Left ventricle myocardium superior (tissue), 1 donor: Measurements from ENCODE around the gene TRIOBP. TPM values are rescaled to one million over a fixed set of nuclear protein-coding genes. Genes with fewer than 3 reads are reported as not detected.

Source experiments
- ATAC-seq: fragments of 200-7000 bp; cut with Tn5 transposase; one replicate; pipeline ENCODE4 v1.9.1; 2020; ENCODE audit warnings: mild to moderate bottlenecking, moderate library complexity
- DNase-seq: peaks from one replicate; pipeline ENCODE4 v3.0.0-alpha.2; 2020
- intact Hi-C: fragments of 100-400 bp; cut with micrococcal nuclease; formaldehyde crosslinking; loops from one replicate; pipeline ENCODE4 v1.11.0; 2022
- total RNA-seq: library from RNA; stranded (reverse); fragmentation: NEBNext Ultra II Directional; extraction: Animal tissue kit (Norgen Biotek cat#: 25700); gene quantifications from one replicate; pipeline ENCODE4 v1.2.1, GENCODE V29; 2021
- donor health status: DM: no; HTN: yes; CAD: no; lungs with severe emphysema.

Gene TRIOBP
- total RNA-seq, 1 donor from 2014 or later: 82.7 TPM

GRCh38 chr22:37664249-37665101 lies 32.4 kb upstream of the TRIOBP start:
- no peak for ATAC-seq
- intact Hi-C loops: no loop called here
- no peak for DNase-seq

GRCh38 chr22:37665487-37665886 lies 31.4 kb upstream of the TRIOBP start:
- DNase-seq (no peak), ATAC-seq (no peak)
- intact Hi-C loops: no loop called here

- ATAC-seq (no peak), DNase-seq (no peak)
- intact Hi-C loops: no loop called here
Measured at GRCh38 chr22:37669586-37669985, 27.3 kb upstream of the TRIOBP start.

GRCh38 chr22:37672206-37672919 lies 24.5 kb upstream of the TRIOBP start:
- intact Hi-C loops: no loop called here
- DNase-seq: no peak
- ATAC-seq: no peak

- ATAC-seq: no peak
Measured at GRCh38 chr22:37672920-37673455, 23.9 kb upstream of the TRIOBP start.

GRCh38 chr22:37674248-37674647 lies 22.6 kb upstream of the TRIOBP start:
- intact Hi-C loops: no loop called here
- ATAC-seq: no peak
- DNase-seq: no peak

More at GRCh38 chr22:37672920-37673455, 23.9 kb upstream of the TRIOBP start:
- intact Hi-C loops: no loop called here
- DNase-seq: no peak

- ATAC-seq: peak; percentile 89
- DNase-seq: peak; percentile 99
- intact Hi-C loops: no loop called here
Measured at GRCh38 chr22:37674951-37675929, 21.6 kb upstream of the TRIOBP start, which contains the start of gene LGALS1. LGALS1 (plus strand) TSS chr22:37675636; CDS start chr22:37675703, 67 bp downstream.

- ATAC-seq (peak; percentile 51), DNase-seq (peak; percentile 77)
- intact Hi-C loops: no loop called here
Measured at GRCh38 chr22:37675930-37676735, 20.7 kb upstream of the TRIOBP start.

- intact Hi-C loops: no loop called here
- peak; percentile 25 for ATAC-seq
- peak; percentile 86 for DNase-seq
Measured at GRCh38 chr22:37676736-37677492, 19.9 kb upstream of the TRIOBP start.

- intact Hi-C loops: no loop called here
- ATAC-seq (no peak), DNase-seq (no peak)
Measured at GRCh38 chr22:37677493-37677974, 19.3 kb upstream of the TRIOBP start.

GRCh38 chr22:37678372-37678771 lies 18.5 kb upstream of the TRIOBP start:
- intact Hi-C loops: no loop called here
- no peak for DNase-seq
- no peak for ATAC-seq

GRCh38 chr22:37679670-37680069 lies 17.2 kb upstream of the TRIOBP start:
- no peak for DNase-seq
- no peak for ATAC-seq
- intact Hi-C loops: loop anchor here (10.0 kb wide), 1 partner anchor 115 kb away; no protein-coding TSS in a partner anchor

- intact Hi-C loops: loop anchor here (10.0 kb wide), 1 partner anchor 114 kb away; no protein-coding TSS in a partner anchor
- no peak for DNase-seq
- no peak for ATAC-seq
Measured at GRCh38 chr22:37680191-37680851, 16.5 kb upstream of the TRIOBP start.

GRCh38 chr22:37681001-37681424 lies 15.8 kb upstream of the TRIOBP start:
- intact Hi-C loops: loop anchor here (10.0 kb wide), 1 partner anchor 114 kb away; no protein-coding TSS in a partner anchor
- DNase-seq (no peak), ATAC-seq (no peak)

GRCh38 chr22:37681556-37682049 lies 15.2 kb upstream of the TRIOBP start:
- DNase-seq: peak; percentile 73
- intact Hi-C loops: loop anchor here (10.0 kb wide), 1 partner anchor 113 kb away; no protein-coding TSS in a partner anchor
- peak; percentile 41 for ATAC-seq
